ENCODE data around the gene ADSL.

DNA sequence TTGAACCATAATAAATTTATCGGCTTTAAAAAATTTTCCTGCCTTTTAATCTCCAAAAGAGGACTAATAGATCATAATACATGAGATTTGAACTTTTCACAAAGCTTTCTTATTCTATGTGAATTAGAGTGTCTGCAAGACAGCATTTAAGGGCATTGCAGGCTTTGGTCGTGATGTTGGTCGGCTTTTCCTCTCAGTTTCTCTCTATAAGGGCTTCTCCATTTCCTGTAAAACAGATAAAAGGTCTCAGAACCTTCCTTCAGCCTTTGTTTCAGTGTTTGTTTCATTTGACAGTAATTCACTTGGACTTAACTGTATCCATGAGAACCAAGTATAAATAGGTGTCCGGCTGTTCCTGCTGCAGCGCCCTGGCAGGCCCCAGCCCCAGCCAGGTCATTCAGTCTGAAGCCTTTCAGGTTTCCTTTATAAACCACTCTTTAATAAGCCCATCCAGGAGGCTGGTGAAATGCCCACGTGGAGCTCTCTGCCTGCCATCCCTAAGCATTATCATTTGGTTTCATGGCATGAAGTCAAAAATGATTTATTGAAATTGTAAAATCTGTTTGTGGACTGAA is 37.2 kb upstream of the ADSL start:
- TF ChIP-seq, protein P1, sequence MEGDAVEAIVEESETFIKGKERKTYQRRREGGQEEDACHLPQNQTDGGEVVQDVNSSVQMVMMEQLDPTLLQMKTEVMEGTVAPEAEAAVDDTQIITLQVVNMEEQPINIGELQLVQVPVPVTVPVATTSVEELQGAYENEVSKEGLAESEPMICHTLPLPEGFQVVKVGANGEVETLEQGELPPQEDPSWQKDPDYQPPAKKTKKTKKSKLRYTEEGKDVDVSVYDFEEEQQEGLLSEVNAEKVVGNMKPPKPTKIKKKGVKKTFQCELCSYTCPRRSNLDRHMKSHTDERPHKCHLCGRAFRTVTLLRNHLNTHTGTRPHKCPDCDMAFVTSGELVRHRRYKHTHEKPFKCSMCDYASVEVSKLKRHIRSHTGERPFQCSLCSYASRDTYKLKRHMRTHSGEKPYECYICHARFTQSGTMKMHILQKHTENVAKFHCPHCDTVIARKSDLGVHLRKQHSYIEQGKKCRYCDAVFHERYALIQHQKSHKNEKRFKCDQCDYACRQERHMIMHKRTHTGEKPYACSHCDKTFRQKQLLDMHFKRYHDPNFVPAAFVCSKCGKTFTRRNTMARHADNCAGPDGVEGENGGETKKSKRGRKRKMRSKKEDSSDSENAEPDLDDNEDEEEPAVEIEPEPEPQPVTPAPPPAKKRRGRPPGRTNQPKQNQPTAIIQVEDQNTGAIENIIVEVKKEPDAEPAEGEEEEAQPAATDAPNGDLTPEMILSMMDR (IDR thresholded peaks at IDR 0.05; ENCODE audit: low read depth, low read length, missing input control) = no peak
- TF ChIP-seq, protein P2, sequence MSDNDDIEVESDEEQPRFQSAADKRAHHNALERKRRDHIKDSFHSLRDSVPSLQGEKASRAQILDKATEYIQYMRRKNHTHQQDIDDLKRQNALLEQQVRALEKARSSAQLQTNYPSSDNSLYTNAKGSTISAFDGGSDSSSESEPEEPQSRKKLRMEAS (IDR thresholded peaks at IDR 0.05) = no peak
- TF ChIP-seq GABPA (IDR thresholded peaks at IDR 0.05 in 1 of 2, conservative IDR thresholded peaks at IDR 0.05 in 1 of 2) = no peak
- TF ChIP-seq, protein P3, sequence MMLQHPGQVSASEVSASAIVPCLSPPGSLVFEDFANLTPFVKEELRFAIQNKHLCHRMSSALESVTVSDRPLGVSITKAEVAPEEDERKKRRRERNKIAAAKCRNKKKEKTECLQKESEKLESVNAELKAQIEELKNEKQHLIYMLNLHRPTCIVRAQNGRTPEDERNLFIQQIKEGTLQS (IDR thresholded peaks at IDR 0.05) = no peak
- no peak for TF ChIP-seq EGR1 (IDR thresholded peaks at IDR 0.05; ENCODE audit: low read depth in 2 of 2)
- no peak for TF ChIP-seq NR2F2 (IDR thresholded peaks at IDR 0.05)
- no peak for TF ChIP-seq JUND (IDR thresholded peaks at IDR 0.05)
- TF ChIP-seq, protein P4, sequence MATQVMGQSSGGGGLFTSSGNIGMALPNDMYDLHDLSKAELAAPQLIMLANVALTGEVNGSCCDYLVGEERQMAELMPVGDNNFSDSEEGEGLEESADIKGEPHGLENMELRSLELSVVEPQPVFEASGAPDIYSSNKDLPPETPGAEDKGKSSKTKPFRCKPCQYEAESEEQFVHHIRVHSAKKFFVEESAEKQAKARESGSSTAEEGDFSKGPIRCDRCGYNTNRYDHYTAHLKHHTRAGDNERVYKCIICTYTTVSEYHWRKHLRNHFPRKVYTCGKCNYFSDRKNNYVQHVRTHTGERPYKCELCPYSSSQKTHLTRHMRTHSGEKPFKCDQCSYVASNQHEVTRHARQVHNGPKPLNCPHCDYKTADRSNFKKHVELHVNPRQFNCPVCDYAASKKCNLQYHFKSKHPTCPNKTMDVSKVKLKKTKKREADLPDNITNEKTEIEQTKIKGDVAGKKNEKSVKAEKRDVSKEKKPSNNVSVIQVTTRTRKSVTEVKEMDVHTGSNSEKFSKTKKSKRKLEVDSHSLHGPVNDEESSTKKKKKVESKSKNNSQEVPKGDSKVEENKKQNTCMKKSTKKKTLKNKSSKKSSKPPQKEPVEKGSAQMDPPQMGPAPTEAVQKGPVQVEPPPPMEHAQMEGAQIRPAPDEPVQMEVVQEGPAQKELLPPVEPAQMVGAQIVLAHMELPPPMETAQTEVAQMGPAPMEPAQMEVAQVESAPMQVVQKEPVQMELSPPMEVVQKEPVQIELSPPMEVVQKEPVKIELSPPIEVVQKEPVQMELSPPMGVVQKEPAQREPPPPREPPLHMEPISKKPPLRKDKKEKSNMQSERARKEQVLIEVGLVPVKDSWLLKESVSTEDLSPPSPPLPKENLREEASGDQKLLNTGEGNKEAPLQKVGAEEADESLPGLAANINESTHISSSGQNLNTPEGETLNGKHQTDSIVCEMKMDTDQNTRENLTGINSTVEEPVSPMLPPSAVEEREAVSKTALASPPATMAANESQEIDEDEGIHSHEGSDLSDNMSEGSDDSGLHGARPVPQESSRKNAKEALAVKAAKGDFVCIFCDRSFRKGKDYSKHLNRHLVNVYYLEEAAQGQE (IDR thresholded peaks at IDR 0.05) = no peak
- no peak for TF ChIP-seq RAD21 (IDR thresholded peaks at IDR 0.05)
- no peak for TF ChIP-seq SP1 (IDR thresholded peaks at IDR 0.05)
- TF ChIP-seq, protein P5, sequence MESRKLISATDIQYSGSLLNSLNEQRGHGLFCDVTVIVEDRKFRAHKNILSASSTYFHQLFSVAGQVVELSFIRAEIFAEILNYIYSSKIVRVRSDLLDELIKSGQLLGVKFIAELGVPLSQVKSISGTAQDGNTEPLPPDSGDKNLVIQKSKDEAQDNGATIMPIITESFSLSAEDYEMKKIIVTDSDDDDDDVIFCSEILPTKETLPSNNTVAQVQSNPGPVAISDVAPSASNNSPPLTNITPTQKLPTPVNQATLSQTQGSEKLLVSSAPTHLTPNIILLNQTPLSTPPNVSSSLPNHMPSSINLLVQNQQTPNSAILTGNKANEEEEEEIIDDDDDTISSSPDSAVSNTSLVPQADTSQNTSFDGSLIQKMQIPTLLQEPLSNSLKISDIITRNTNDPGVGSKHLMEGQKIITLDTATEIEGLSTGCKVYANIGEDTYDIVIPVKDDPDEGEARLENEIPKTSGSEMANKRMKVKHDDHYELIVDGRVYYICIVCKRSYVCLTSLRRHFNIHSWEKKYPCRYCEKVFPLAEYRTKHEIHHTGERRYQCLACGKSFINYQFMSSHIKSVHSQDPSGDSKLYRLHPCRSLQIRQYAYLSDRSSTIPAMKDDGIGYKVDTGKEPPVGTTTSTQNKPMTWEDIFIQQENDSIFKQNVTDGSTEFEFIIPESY (IDR thresholded peaks at IDR 0.05) = no peak
- no peak for TF ChIP-seq TAF1 (conservative IDR thresholded peaks at IDR 0.05)

All from liver (tissue), 3 donors.